A204.1 (cell line): ENCODE data around the gene GTF3C4.

Source experiments
- FAIRE-seq: peaks from 2 replicates; lab custom pipeline; 2012; peaks lifted over from hg19 to GRCh38; lab: Jason Lieb, UNC

The GTF3C4 gene, protein sequence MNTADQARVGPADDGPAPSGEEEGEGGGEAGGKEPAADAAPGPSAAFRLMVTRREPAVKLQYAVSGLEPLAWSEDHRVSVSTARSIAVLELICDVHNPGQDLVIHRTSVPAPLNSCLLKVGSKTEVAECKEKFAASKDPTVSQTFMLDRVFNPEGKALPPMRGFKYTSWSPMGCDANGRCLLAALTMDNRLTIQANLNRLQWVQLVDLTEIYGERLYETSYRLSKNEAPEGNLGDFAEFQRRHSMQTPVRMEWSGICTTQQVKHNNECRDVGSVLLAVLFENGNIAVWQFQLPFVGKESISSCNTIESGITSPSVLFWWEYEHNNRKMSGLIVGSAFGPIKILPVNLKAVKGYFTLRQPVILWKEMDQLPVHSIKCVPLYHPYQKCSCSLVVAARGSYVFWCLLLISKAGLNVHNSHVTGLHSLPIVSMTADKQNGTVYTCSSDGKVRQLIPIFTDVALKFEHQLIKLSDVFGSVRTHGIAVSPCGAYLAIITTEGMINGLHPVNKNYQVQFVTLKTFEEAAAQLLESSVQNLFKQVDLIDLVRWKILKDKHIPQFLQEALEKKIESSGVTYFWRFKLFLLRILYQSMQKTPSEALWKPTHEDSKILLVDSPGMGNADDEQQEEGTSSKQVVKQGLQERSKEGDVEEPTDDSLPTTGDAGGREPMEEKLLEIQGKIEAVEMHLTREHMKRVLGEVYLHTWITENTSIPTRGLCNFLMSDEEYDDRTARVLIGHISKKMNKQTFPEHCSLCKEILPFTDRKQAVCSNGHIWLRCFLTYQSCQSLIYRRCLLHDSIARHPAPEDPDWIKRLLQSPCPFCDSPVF

DNA sequence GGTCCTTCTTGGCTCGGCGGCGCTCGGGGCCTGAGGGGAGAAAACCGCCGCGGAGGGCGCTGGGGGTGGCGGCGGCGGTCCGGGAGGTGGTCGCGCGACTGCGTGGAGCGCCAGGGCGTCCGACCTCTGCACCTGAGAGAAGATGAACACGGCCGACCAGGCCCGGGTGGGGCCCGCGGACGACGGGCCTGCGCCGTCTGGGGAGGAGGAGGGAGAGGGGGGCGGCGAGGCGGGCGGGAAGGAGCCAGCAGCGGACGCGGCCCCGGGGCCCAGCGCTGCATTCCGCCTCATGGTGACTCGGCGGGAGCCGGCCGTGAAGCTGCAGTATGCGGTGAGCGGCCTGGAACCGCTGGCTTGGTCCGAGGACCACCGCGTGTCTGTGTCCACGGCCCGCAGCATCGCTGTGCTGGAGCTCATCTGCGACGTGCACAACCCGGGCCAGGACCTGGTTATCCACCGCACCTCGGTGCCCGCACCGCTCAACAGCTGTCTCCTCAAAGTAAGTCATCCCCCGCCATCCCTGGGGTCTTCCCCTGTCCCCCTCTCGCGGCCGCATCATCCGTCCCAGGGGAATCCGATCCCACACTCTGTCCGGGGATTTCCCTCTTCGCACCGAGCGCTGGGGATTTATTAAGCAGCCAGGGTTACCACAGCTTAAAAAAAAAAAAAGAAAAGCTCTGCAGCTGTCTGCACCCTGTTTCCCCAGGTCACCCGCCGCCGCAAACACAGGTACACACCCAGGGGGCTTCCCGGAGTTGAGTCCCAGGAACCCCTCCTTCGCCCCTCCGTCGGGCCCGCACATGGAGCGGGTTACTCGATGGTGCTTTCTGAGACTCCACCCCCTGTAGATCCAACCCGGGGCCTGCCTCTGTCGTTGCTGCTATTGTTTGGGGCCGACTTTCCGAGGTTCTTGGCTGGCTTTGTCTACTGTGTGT, at the start of gene GTF3C4:
Gene GTF3C4, plus strand, starts transcription at position 8 of the 935 bp plus-strand sequence. Its CDS starts 135 bp downstream, at position 143.
- no peak for FAIRE-seq

- FAIRE-seq: no peak
Measured at GRCh38 chr9:132622159-132622558, 48.1 kb upstream of the GTF3C4 start.

DNA sequence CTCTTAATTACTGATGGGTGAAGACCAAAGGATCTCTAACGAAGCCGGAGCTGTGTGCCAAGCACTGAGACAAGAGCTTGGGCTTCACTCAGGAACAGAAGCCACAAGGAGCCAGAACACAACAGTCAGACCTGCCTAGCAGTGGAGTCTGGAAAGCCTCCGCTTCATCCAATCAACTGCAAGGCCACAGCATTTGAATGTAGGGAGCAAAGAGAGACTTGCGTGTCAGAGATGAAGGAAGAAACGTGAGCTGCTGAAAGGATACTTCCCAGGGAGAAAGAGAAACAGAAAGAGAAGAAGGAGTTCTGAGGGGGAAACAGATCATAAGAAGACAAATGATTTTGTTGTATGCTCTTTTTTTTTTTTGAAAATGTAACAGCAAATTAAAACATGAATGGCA, 44.0 kb upstream of the GTF3C4 start:
- FAIRE-seq: no peak

DNA sequence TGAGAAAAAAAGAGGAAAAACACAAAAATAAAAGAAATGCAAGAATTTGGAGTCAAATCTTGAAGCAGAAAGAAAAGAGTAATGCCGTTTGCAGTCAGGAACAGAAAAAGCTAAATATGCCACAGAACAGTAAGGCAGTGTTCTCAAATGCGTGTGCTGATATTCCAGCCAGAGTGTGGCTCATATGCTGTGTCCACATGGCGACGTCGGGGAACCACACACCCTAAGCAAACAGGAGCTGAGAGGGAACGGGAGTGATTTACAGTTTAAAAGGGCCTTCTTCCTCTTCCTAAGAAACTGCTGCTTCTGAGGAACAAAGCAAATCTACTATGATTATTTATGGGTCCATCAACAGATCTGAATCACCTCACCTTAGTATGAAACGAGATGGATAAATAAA, 43.2 kb upstream of the GTF3C4 start:
- FAIRE-seq: no peak

DNA sequence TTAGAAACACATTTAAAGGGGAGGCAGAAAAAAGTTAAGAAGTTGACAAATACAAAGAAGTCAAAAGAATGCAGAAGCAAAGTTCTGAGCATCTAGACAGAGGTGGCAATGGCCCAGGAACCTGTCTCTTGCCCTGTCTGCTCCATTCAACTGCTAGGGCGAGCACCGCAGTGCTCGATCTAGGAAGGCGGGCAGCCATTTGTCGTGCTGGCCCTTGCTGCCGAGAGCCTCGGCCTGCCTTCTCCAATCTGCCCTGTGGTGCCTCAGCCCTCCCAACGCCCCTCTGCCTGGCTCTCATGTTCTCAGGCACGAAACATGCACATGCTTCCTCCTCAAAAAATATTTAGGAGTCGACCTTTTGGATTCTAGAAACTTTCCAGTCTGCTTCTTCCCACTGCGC, 42.7 kb upstream of the GTF3C4 start:
- FAIRE-seq: no peak

- no peak for FAIRE-seq
Measured at GRCh38 chr9:132628746-132629145, 41.5 kb upstream of the GTF3C4 start.

GRCh38 chr9:132630116-132630515, 40.1 kb upstream of the GTF3C4 start:
- no peak for FAIRE-seq

GRCh38 chr9:132630811-132631210, 39.5 kb upstream of the GTF3C4 start:
- FAIRE-seq: no peak

DNA sequence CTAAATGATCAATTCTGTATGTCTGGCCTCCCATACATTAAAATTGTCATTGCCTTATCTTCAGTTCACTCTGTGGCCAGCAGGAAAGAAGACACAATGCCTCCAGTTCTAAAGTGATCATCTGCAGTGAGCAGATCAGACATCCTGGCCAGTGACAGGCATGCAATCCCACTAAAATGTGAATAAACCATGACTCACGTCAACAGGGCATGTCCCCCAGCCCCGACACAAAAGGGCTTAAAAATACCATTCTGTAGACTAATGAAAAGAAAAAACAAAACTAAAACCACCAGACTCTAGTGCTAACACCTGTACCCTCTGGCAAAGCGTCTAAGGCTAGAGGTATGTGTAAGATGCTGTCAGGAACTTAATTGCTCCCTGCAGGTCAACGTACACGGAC, 39.0 kb upstream of the GTF3C4 start:
- FAIRE-seq: no peak

GRCh38 chr9:132631685-132632084, 38.6 kb upstream of the GTF3C4 start:
- no peak for FAIRE-seq

GRCh38 chr9:132632413-132633129, 37.7 kb upstream of the GTF3C4 start:
- no peak for FAIRE-seq

DNA sequence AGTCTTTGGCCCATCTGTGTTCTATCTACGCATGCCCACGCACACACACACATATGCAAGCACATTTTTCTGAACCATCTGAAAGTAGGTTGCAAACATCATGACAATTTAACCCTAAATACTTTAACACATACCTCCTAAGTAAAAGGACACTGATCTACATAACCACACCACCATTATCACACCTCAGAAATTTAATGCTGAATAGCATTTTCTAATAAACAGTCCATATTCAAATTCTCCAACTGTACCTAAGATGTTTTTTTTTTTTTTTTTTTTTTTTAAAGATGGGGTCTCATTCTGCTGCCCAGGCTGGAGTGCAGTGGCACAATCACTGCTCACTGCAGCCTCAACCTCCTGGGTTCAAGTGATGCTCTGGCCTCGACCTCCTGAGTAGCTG, 35.9 kb upstream of the GTF3C4 start:
- FAIRE-seq: no peak

DNA sequence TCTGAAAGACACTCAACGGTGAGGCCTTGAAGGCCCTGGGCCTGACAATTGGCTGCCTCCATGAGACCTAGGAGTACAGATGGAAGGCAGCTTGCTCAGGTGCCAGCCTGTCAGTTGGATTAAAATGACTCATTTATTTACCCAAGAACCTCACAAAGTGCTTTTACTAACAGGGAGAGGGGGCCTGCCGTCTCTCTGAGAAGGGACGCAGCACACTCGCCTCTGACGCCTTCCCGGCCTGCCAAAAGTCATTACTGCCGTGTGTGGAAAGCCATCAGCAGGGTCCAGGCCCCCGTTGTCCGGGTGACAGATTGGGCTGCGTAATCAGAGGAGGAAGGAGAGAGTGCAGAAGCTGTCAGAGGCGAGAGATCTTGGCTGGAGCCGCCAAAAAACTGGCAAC, 32.9 kb upstream of the GTF3C4 start:
- no peak for FAIRE-seq

DNA sequence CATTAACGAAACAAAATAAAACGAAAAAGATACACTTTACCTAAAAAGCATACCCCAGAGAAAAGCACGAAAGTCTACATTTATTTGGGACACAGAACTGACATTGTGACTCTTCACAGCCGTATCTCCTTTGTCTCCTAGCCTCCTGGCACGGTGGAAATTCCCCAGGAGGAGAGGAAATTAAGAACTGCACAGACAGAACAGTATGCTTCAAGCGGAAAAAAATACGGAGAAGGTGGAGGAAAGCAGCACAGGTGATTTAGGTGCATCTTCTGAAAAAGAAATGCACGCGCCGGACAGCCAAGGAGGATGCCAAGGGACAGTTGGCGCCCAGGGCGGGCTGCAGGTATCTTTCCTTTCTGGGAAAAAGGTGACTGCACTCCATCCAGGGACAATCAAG, 32.5 kb upstream of the GTF3C4 start:
- no peak for FAIRE-seq

- no peak for FAIRE-seq
Measured at GRCh38 chr9:132638240-132638639, 32.0 kb upstream of the GTF3C4 start.

DNA sequence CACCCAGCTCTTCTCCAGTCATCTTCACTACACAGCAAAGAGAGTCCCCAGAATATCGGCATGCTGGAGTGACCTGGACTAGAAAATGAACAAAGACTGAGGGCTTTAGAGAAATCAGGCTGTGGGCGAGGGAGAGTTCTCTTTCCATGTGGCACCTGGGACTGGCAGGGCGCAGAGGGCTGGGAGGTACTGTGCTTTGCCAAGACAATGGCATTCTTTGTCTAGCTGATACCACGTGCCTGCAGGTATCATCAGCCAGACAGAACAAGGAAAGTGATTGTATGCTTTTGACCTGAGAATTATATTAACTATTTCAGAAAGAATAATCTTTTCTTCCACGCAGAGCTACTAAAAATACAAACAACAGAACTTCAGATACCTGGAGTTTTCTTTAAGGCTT, 30.9 kb upstream of the GTF3C4 start:
- no peak for FAIRE-seq

- no peak for FAIRE-seq
Measured at GRCh38 chr9:132641216-132641615, 29.0 kb upstream of the GTF3C4 start.

DNA sequence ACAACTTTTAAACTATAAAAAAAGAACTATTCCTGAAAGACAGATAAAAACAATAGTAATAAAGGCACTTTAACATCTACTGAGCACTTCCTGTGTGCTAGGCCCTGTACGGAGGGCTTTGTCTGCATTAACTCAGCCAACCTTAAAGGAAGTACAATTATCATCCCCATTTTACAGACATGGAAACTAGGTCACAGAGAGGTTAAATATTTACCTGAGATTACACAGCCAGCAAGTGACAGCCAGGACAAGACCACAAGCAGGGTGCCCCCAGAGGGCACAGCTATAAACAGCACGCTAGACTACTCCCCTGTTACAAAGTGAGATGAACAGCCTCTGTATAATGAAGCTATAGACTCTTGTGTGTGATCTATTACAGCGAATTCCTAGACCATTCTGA, 26.0 kb upstream of the GTF3C4 start:
- FAIRE-seq: no peak

- FAIRE-seq: no peak
Measured at GRCh38 chr9:132645306-132645705, 25.0 kb upstream of the GTF3C4 start.

DNA sequence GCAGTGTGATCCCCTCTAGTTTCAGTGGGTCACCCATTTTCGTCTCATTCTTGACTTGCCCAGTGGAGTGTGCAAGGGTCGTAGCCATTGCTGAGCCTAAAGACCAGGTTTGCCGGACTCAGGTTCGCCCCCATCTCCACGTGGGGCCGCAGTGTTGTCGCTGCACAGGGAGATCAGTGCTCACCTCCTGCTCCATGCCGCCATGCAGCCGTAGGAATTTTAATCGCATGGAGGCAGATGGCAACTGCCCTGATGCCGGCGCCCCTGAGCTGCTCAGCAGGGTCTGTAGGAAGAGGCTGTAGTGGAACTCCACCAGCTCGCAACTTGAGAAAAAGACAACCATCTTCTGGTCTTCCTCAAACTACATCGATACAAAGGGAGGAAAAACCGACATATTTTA, 24.6 kb upstream of the GTF3C4 start:
- FAIRE-seq: no peak

DNA sequence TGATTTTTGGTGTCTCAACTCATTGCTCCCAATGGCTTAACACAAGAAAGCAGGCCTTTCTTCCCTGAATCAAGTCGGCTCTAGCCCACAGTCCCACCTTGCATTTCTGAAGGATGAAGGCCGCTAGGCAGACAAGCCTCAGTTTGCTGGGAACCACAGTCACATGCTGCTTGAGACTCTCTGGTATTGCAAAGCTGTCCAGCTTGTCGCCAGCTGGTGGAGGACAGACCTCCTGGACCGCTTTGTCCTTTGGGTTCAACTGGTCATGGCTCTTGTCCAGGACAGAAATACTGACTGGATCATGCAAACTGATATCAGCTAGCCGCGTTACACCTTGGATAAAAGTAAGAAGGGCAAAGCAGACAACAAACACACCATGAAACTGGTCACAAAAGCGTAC, 23.5 kb upstream of the GTF3C4 start:
- FAIRE-seq: no peak

DNA sequence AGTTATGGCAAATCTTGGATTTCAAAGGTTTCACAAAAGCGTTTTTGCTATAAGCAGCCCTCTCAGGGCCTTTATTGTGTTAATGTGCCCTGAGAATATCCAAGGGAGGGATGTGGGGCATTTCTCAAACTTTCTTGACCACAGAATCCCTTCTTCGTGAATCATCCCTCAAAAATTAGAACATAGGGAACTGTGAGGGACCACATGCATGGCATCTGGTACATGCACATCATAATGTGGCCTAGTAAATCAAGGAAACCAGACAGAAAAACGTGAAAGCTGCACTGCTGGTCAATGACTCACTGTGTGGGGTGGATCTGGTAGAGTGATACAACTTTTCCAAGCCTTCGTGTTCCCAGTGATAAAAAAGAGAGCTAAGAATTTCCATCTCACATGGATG, 22.9 kb upstream of the GTF3C4 start:
- FAIRE-seq: no peak
